ENCODE measurements around the gene PPAN. TPM values are rescaled to one million over a fixed set of nuclear protein-coding genes. Genes with fewer than 3 reads are reported as not detected.

PPAN gene, protein sequence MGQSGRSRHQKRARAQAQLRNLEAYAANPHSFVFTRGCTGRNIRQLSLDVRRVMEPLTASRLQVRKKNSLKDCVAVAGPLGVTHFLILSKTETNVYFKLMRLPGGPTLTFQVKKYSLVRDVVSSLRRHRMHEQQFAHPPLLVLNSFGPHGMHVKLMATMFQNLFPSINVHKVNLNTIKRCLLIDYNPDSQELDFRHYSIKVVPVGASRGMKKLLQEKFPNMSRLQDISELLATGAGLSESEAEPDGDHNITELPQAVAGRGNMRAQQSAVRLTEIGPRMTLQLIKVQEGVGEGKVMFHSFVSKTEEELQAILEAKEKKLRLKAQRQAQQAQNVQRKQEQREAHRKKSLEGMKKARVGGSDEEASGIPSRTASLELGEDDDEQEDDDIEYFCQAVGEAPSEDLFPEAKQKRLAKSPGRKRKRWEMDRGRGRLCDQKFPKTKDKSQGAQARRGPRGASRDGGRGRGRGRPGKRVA
- total RNA-seq (15.0 and 15.5 TPM in 2 replicates), polyA plus RNA-seq (26.0 and 41.9 TPM in 2 replicates)

DNA sequence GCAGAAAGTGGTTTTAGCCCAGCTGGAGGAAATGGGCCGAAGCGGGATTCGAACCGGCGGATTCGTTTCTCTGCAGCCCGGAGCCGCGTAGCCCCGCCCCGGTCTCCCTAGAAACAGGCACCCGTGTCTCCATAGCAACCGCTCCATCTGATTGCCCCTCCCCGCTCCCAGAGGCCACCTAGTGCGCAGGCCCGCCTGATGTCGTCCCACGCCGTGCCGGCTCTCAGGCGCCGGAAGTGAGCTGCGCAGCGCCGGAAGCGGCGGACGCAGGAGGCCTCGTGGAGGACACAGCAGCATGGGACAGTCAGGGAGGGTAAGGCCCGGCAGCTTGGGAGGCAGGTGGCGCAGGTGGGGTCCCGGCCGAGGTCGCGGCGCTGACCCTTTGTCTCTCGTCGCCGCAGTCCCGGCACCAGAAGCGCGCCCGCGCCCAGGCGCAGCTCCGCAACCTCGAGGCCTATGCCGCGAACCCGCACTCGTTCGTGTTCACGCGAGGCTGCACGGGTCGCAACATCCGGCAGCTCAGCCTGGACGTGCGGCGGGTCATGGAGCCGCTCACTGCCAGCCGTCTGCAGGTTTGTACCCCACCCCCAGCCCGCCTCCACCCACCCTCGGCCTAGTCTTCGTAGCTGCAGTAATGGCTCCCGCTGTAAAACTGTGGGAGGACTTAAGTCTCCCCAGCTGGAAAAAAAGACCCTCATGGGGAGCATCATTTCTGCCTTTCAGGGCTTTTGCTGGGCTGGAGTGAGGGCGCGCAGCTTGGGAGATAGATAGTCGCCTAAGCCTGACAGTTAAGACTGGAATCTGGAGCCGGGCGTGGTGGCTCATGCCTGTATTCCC lies at the start of gene PPAN:
PPAN (plus strand) TSS at position 263 of the 837 bp plus-strand sequence; CDS start at position 296, 33 bp downstream.
- WGBS (ENCODE audit: low lambda C conversion rate, missing lambda C conversion rate), result 3% methylated on average over 43 of the region's 71 CpGs
- Histone ChIP-seq H3K9me2 (replicated peaks; ENCODE audit: insufficient read depth) (no peaks in the 10 kb centered on the region), H3K79me2 (peaks cover 21% of the 10 kb centered on the region), H3K4me1 (ENCODE audit: insufficient read depth) (peaks cover 7% of the 10 kb centered on the region), H3K9me3 (ENCODE audit: low read depth) (no peaks in the 10 kb centered on the region), H3K4me2 (peak within 1 kb of the TSS; percentile 88), H3K4me3 (peak within 1 kb of the TSS; percentile 43), H2AFZ (peak within 1 kb of the TSS; percentile 7), H3K27me3 (no peaks in the 10 kb centered on the region), H3K36me3 (replicated peaks; ENCODE audit: insufficient read depth, low read depth) (no peaks in the 10 kb centered on the region), H4K20me1 (ENCODE audit: insufficient read depth, poor library complexity, severe bottlenecking) (no peaks in the 10 kb centered on the region), H3K27ac (peak within 1 kb of the TSS; percentile 58)
- peak; percentile 100 for DNase-seq (ENCODE audit: low spot score)
- TF ChIP-seq EZH2phosphoT487 (IDR thresholded peaks at IDR 0.05; ENCODE audit: low read depth, severe bottlenecking, unreplicated experiment) (no peak), EZH2 (IDR thresholded peaks at IDR 0.05; ENCODE audit: borderline replicate concordance) (no peak)
- TF ChIP-seq, protein P1, sequence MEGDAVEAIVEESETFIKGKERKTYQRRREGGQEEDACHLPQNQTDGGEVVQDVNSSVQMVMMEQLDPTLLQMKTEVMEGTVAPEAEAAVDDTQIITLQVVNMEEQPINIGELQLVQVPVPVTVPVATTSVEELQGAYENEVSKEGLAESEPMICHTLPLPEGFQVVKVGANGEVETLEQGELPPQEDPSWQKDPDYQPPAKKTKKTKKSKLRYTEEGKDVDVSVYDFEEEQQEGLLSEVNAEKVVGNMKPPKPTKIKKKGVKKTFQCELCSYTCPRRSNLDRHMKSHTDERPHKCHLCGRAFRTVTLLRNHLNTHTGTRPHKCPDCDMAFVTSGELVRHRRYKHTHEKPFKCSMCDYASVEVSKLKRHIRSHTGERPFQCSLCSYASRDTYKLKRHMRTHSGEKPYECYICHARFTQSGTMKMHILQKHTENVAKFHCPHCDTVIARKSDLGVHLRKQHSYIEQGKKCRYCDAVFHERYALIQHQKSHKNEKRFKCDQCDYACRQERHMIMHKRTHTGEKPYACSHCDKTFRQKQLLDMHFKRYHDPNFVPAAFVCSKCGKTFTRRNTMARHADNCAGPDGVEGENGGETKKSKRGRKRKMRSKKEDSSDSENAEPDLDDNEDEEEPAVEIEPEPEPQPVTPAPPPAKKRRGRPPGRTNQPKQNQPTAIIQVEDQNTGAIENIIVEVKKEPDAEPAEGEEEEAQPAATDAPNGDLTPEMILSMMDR (IDR thresholded peaks at IDR 0.05; ENCODE audit: poor library complexity), result no peak

DNA sequence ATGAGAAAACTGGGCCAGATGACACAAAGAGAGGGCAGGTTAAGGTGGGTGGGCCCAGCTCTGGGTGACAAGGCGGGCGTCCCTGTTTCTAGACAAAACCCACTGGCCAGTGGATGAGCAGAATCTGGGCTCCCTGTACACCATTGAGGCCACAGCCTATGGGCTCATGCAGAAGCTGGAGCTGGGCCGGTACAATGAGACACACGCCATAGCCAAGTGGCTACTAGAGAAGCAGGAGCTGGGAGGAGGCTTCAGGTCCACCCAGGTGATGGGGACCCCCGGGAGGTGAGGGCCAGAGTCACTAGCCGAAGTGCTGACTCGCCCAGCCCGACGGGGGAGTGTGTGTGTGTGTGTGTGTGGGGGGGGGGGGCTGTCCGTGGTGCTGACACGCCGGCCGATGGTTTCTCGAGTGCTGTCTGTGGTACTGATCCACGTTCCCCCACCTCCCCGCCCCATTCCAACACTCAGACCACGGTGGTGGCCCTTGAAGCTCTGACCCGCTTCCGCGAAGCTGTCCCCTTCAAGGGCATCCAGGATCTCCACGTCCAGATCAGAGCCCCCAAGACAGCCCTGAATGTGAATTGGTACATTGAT lies 44.3 kb upstream of the PPAN start:
- Histone ChIP-seq H3K79me2 (no peaks in the 10 kb centered on the region), H3K27me3 (peaks cover 4% of the 10 kb centered on the region), H3K36me3 (replicated peaks; ENCODE audit: insufficient read depth, low read depth) (no peaks in the 10 kb centered on the region), H4K20me1 (ENCODE audit: insufficient read depth, poor library complexity, severe bottlenecking) (no peaks in the 10 kb centered on the region), H3K9me2 (replicated peaks; ENCODE audit: insufficient read depth) (no peaks in the 10 kb centered on the region), H3K4me1 (ENCODE audit: insufficient read depth) (no peaks in the 10 kb centered on the region), H2AFZ (no peak overlapping the region), H3K4me2 (no peak overlapping the region), H3K4me3 (no peak overlapping the region), H3K27ac (no peak overlapping the region), H3K9me3 (ENCODE audit: low read depth) (no peaks in the 10 kb centered on the region)
- WGBS (ENCODE audit: low lambda C conversion rate, missing lambda C conversion rate), result 47% methylated on average over 12 of the region's 21 CpGs
- TF ChIP-seq EZH2phosphoT487 (IDR thresholded peaks at IDR 0.05; ENCODE audit: low read depth, severe bottlenecking, unreplicated experiment), result no peak
- DNase-seq (ENCODE audit: low spot score), result no peak

DNA sequence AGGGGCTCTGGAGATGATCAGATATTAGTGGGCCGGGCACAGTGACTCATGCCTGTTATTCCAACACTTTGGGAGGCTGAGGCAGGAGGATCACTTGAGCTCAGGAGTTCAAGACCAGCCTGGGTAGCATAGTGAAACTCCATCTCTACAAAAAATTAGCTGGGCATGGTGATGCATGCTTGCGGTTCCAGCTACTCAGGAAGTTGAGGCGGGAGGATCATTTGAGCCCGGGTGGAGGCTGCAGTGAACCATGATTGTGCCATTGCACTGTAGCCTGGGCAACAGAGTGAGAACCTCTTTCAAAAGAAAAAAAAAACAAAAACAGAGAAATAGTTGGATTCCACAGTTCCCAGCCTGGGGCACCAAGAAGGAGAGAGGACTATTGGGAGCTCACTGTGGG lies 38.0 kb upstream of the PPAN start:
- H3K9me3 ChIP-seq (ENCODE audit: low read depth), result no peaks in the 10 kb centered on the region
- no peaks in the 10 kb centered on the region for H3K9me2 ChIP-seq (replicated peaks; ENCODE audit: insufficient read depth)
- no peak overlapping the region for H2AFZ ChIP-seq
- H3K36me3 ChIP-seq (replicated peaks; ENCODE audit: insufficient read depth, low read depth), result no peaks in the 10 kb centered on the region
- no peak overlapping the region for H3K4me3 ChIP-seq
- H4K20me1 ChIP-seq (ENCODE audit: insufficient read depth, poor library complexity, severe bottlenecking), result no peaks in the 10 kb centered on the region
- TF ChIP-seq, protein P1 (IDR thresholded peaks at IDR 0.05; ENCODE audit: poor library complexity), result no peak
- TF ChIP-seq EZH2 (IDR thresholded peaks at IDR 0.05; ENCODE audit: borderline replicate concordance), result no peak
- no peak for TF ChIP-seq EZH2phosphoT487 (IDR thresholded peaks at IDR 0.05; ENCODE audit: low read depth, severe bottlenecking, unreplicated experiment)
- no peaks in the 10 kb centered on the region for H3K79me2 ChIP-seq
- no peak for DNase-seq (ENCODE audit: low spot score)
- no peaks in the 10 kb centered on the region for H3K4me1 ChIP-seq (ENCODE audit: insufficient read depth)
- H3K4me2 ChIP-seq, result no peak overlapping the region
- no peak overlapping the region for H3K27ac ChIP-seq
- 91% methylated on average over 4 of the region's 4 CpGs for WGBS (ENCODE audit: low lambda C conversion rate, missing lambda C conversion rate)
- H3K27me3 ChIP-seq, result peaks cover 4% of the 10 kb centered on the region
